Measurements from ENCODE around the gene BBS4. TPM values are rescaled to one million over a fixed set of nuclear protein-coding genes. Genes with fewer than 3 reads are reported as not detected.

Gene BBS4
- total and polyA plus RNA-seq, 2 of the 4 experiments (the other 2 are of a cell fraction): 15.8 to 21.0 TPM

DNA sequence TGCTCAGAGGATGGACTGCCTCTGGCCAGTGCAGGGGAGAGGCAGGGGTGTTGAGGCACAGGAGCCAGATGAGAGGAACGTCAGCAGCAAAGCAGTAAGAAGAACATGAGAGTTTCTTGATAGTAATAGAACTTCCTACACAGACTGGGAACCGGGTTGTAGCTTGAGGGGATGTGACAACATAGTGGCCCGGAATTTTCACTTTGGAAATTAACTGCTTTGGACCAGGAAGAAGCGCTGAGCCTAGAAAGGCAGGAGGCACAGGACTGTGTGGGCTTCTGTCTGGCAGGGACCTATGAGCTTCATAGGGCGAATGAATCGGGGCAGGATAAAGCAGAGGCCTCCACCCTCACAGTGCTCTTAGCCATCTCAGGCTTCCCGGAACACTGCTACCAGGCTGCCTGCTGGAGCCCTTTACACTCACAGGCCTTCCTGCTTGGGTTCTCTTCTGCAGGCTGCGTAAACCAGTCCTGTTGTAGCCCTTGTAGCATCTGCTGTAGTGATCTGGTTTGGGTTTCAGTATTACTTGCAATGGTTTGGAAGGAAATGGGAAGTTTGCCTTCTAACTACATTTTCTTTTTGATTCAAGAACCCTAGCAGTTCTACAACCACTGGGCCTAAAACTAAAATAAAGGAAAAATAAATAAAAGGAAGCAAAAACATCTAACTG, 100.8 kb downstream of the BBS4 start:
- Histone ChIP-seq H4K8ac (ENCODE audit: low read depth in 2 of 2, low read length in 2 of 2) (peak overlapping the region in 1 of 2 experiments; percentile 88; a peak in 1 of 4 replicates), H3K9me1 (ENCODE audit: insufficient read depth, low read length) (peaks cover 21% of the 10 kb centered on the region), H3K9ac (ENCODE audit: low read depth, low read length) (no peak overlapping the region), H4K20me1 (ENCODE audit: insufficient read depth, low read length) (no peaks in the 10 kb centered on the region), H3K4me3 (ENCODE audit: insufficient read depth, low read depth, low read length) (no peak overlapping the region), H2AK5ac (ENCODE audit: low read depth, low read length) (no peak overlapping the region), H4K5ac (ENCODE audit: low read depth, low read length) (no peak overlapping the region), H4K91ac (ENCODE audit: insufficient read depth, low read depth, low read length) (peak overlapping the region; percentile 75; the same call in 1 of the 2 replicates), H3K36me3 (ENCODE audit: control insufficient read depth, insufficient read depth, low read length) (no peaks in the 10 kb centered on the region), H3K18ac (ENCODE audit: low read depth, low read length) (no peak overlapping the region), H3K14ac (replicated peaks; ENCODE audit: low read depth, low read length) (no peak overlapping the region; the same call in 1 of the 2 replicates), H3K27ac (ENCODE audit: insufficient read depth, low read length) (no peak overlapping the region), H3K79me1 (ENCODE audit: low read depth in 1 of 2, low read length in 2 of 2) (peaks cover 6 to 14% of the 10 kb centered on the region in 2 experiments; a peak in 3 of 4 replicates), H3K56ac (ENCODE audit: extremely low read depth, insufficient read depth, low read length) (no peak overlapping the region), H2AK9ac (replicated peaks; ENCODE audit: low read depth, low read length, poor library complexity) (no peak overlapping the region), H2AFZ (replicated peaks; ENCODE audit: low read length, poor library complexity) (no peak overlapping the region), H2BK5ac (ENCODE audit: low read depth, low read length, poor library complexity, severe bottlenecking) (no peak overlapping the region), H3K4me1 (ENCODE audit: control insufficient read depth, insufficient read depth, low read length) (peaks cover 20% of the 10 kb centered on the region), H3K4me2 (ENCODE audit: low read depth, low read length) (no peak overlapping the region), H2BK15ac (ENCODE audit: low read depth, low read length) (no peak overlapping the region), H2BK20ac (ENCODE audit: low read depth, low read length) (no peak overlapping the region), H3K27me3 (ENCODE audit: control insufficient read depth, insufficient read depth, low read length) (no peaks in the 10 kb centered on the region), H2BK120ac (ENCODE audit: low read depth, low read length) (peak overlapping the region; percentile 62; the same call in 1 of the 2 replicates), H3K9me3 (ENCODE audit: control insufficient read depth, insufficient read depth, low read length) (no peaks in the 10 kb centered on the region), H3K4ac (ENCODE audit: low read depth, low read length) (peak overlapping the region; percentile 68), H3K23ac (ENCODE audit: low read depth, low read length) (peak overlapping the region; percentile 50; the same call in 1 of the 2 replicates)
- no peak for TF ChIP-seq RAD21 (IDR thresholded peaks at IDR 0.05; ENCODE audit: low read length)
- ATAC-seq (ENCODE audit: low read depth): no peak
- no TSS peak for BruUV-seq (replicated peaks)
- WGBS, 2 experiments (ENCODE audit: extremely low coverage in 2 of 2, insufficient read length in 1 of 2): no CpG with 5 or more reads among the region's 8 CpGs
- in situ Hi-C loops (cut with MboI; ENCODE audit: low sequenced_read_pairs) (loop anchor here (5.0 to 10.0 kb wide), 2 partner anchors 295 to 488 kb away; no protein-coding TSS in a partner anchor), intact Hi-C loops (cut with micrococcal nuclease) (no loop called here), dilution Hi-C loops (cut with HindIII; ENCODE audit: low sequenced_read_pairs, unreplicated experiment) (no loop called here)
- no peak for DNase-seq
- CTCF ChIA-PET: no interaction called here
- POLR2A ChIA-PET (ENCODE audit: unreplicated experiment): no interaction called here
